Nephron (organoid): ENCODE results near the gene LGR6.
A peak's percentile ranks its signal among the peaks of the same experiment; 100 is the strongest.

Source experiments
- H3K27ac Mint-ChIP-seq, 3 experiments: 2 replicates each; pipeline ENCODE4 v1.8.0; 2020; ENCODE audit warnings: mixed read lengths in 3 of 3, mild to moderate bottlenecking in 2 of 3, moderate library complexity in 1 of 3
- H3K27me3 Mint-ChIP-seq: 2 replicates; pipeline ENCODE4 v1.8.0; 2021; ENCODE audit warnings: low read depth, mild to moderate bottlenecking, moderate library complexity, mixed read lengths
- H3K36me3 Mint-ChIP-seq: 2 replicates; pipeline ENCODE4 v1.8.0; 2020; ENCODE audit warnings: low read depth, mixed read lengths
- H3K4me1 Mint-ChIP-seq: 2 replicates; pipeline ENCODE4 v1.8.0; 2020; ENCODE audit warnings: mixed read lengths
- H3K4me3 Mint-ChIP-seq, 3 experiments: 2 replicates each; pipeline ENCODE4 v1.8.0; 2020; ENCODE audit warnings: mild to moderate bottlenecking in 3 of 3, mixed read lengths in 3 of 3, moderate library complexity in 2 of 3
- H3K9me3 Mint-ChIP-seq: 2 replicates; pipeline ENCODE4 v1.8.0; 2020; ENCODE audit warnings: mixed read lengths
- CTCF ChIP-seq, 3 experiments: fragments of 200-600 bp; sonication (generic); IDR thresholded peaks; one replicate each; pipeline ENCODE4 v1.5.0; 2021; ENCODE audit warnings: antibody characterized with exemption in 3 of 3; ENCODE audit not compliant: unreplicated experiment in 3 of 3

Gene LGR6

GRCh38 chr1:202146993-202147392 lies 46.6 kb upstream of the LGR6 start:
- no peaks in the 10 kb centered on the region for H3K9me3 Mint-ChIP-seq
- peak overlapping the region in 2 of 3 experiments; percentile 67 to 94 for H3K4me3 Mint-ChIP-seq
- peaks cover 12% of the 10 kb centered on the region for H3K4me1 Mint-ChIP-seq
- no peak for TF ChIP-seq CTCF (IDR thresholded peaks at IDR 0.05; ENCODE audit: unreplicated experiment in 3 of 3)
- H3K27ac Mint-ChIP-seq, result no peak overlapping the region
- H3K36me3 Mint-ChIP-seq, result no peaks in the 10 kb centered on the region
- H3K27me3 Mint-ChIP-seq, result peaks cover 7% of the 10 kb centered on the region

GRCh38 chr1:202148391-202148790 lies 45.2 kb upstream of the LGR6 start:
- no peak for TF ChIP-seq CTCF (IDR thresholded peaks at IDR 0.05; ENCODE audit: unreplicated experiment in 3 of 3)
- peaks cover 8% of the 10 kb centered on the region for H3K4me1 Mint-ChIP-seq
- no peaks in the 10 kb centered on the region for H3K9me3 Mint-ChIP-seq
- H3K27me3 Mint-ChIP-seq, result peaks cover 5% of the 10 kb centered on the region
- H3K27ac Mint-ChIP-seq, result no peak overlapping the region
- H3K36me3 Mint-ChIP-seq, result no peaks in the 10 kb centered on the region
- H3K4me3 Mint-ChIP-seq, result no peak overlapping the region

GRCh38 chr1:202149566-202149965 lies 44.0 kb upstream of the LGR6 start:
- Mint-ChIP-seq H3K4me3 (no peak overlapping the region), H3K9me3 (no peaks in the 10 kb centered on the region), H3K36me3 (no peaks in the 10 kb centered on the region), H3K27ac (no peak overlapping the region), H3K4me1 (peaks cover 6% of the 10 kb centered on the region), H3K27me3 (peaks cover 4% of the 10 kb centered on the region)
- no peak for TF ChIP-seq CTCF (IDR thresholded peaks at IDR 0.05; ENCODE audit: unreplicated experiment in 3 of 3)

GRCh38 chr1:202150187-202150586 lies 43.4 kb upstream of the LGR6 start:
- Mint-ChIP-seq H3K27me3 (peaks cover 4% of the 10 kb centered on the region), H3K4me1 (peaks cover 11% of the 10 kb centered on the region), H3K9me3 (no peaks in the 10 kb centered on the region), H3K4me3 (no peak overlapping the region), H3K27ac (no peak overlapping the region), H3K36me3 (no peaks in the 10 kb centered on the region)
- no peak for TF ChIP-seq CTCF (IDR thresholded peaks at IDR 0.05; ENCODE audit: unreplicated experiment in 3 of 3)

- no peak for TF ChIP-seq CTCF (IDR thresholded peaks at IDR 0.05; ENCODE audit: unreplicated experiment in 3 of 3)
- no peaks in the 10 kb centered on the region for H3K9me3 Mint-ChIP-seq
- peaks cover 4% of the 10 kb centered on the region for H3K27me3 Mint-ChIP-seq
- H3K27ac Mint-ChIP-seq, result no peak overlapping the region
- H3K4me1 Mint-ChIP-seq, result peaks cover 11% of the 10 kb centered on the region
- no peak overlapping the region for H3K4me3 Mint-ChIP-seq
- no peaks in the 10 kb centered on the region for H3K36me3 Mint-ChIP-seq
Observed at GRCh38 chr1:202150602-202151001, 43.0 kb upstream of the LGR6 start.

GRCh38 chr1:202151045-202151444 lies 42.6 kb upstream of the LGR6 start:
- Mint-ChIP-seq H3K4me3 (no peak overlapping the region), H3K27ac (peak overlapping the region in 1 of 3 experiments; percentile 17), H3K9me3 (no peaks in the 10 kb centered on the region), H3K36me3 (no peaks in the 10 kb centered on the region), H3K4me1 (peaks cover 15% of the 10 kb centered on the region), H3K27me3 (peaks cover 4% of the 10 kb centered on the region)
- no peak for TF ChIP-seq CTCF (IDR thresholded peaks at IDR 0.05; ENCODE audit: unreplicated experiment in 3 of 3)
